ENCODE data around the gene FAM118A.
"Not testable (repeated sequence)": the region's sequence is repeated elsewhere in the genome, so short reads cannot be mapped to it uniquely, and the experiment has no call there.

The FAM118A gene

GRCh38 chr22:45310331-45310976 is 720 bp downstream of the FAM118A start:
- no peak for DNase-seq (ENCODE audit: low spot score)

GRCh38 chr22:45310977-45311531 is 1.3 kb downstream of the FAM118A start:
- no peak for DNase-seq (ENCODE audit: low spot score)

GRCh38 chr22:45312415-45312814 is 2.7 kb downstream of the FAM118A start:
- DNase-seq (ENCODE audit: low spot score): no peak

DNA sequence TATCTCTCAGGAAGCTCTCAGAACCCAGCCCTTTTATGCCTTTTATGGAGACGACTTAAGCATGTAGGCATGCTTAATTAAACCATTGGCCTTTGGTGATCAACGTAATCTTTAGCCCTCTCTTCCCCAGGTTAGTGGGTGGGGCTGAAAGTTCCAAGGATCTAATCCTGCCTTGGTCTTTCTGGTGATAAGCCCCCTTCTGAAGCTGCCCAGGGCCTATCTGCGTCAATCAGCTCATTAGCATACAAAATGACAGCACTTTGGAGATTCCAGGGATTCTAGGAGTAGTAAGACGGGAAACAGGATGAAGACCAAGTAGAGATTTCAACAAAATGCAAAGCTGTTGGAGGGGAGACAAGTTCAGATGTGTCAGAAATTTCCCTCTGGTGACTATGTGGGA is 3.1 kb downstream of the FAM118A start:
- no peak for DNase-seq (ENCODE audit: low spot score)

GRCh38 chr22:45314054-45314721 is 4.5 kb downstream of the FAM118A start:
- no peak for DNase-seq (ENCODE audit: low spot score)

DNA sequence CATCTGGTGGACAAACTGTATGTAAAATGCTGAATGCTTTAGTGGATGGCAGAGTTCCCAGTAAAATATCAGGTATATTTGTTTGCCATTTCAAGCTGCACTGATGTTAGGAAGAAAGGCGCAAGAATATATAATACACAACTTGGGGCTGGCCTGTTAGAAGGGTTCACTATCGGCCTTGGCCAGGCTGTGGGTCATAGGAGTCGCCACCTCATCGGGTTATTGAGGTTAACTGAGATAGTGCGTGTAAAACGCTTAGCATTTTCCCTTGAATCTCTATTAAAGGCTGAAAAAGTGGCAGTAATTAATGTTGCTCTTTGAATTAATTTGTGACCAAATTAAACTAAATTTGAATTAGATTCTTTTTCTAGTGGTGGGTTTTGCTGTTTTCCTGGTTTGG is 5.1 kb downstream of the FAM118A start:
- DNase-seq (ENCODE audit: low spot score): no peak

DNA sequence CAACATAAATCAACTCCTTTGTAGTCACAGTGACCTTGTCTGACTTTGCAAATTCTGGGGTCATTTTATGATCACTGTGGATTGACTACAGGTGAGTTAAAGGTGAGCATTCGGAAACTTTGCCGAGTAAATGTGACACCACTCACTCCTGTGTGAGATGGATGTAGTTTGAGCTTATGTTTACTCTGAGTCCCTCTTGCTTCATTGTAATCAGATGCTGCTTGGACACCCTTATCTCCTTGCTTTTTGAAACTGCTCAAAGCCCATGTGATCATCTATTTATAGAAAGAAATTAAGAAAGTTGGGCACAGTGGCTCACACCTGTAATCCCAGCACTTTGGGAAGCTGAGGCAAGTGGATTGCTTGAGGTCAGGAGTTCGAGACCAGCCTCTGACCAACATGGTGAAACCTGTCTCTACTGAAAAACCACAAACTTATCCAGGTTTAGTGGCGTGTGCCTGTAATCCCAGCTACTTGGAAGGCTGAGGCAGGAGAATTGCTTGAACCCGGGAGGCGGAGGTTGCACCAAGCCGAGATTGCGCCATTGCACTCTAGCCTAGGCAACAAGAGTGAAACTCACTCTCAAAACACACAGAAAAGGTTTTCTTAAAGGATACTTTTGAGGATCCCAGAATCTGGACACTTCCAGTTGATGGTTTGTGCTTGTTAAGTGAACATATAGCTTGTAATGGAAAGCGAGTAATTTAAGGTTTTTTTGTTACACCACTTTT is 7.2 kb downstream of the FAM118A start:
- no peak for DNase-seq (ENCODE audit: low spot score)

DNA sequence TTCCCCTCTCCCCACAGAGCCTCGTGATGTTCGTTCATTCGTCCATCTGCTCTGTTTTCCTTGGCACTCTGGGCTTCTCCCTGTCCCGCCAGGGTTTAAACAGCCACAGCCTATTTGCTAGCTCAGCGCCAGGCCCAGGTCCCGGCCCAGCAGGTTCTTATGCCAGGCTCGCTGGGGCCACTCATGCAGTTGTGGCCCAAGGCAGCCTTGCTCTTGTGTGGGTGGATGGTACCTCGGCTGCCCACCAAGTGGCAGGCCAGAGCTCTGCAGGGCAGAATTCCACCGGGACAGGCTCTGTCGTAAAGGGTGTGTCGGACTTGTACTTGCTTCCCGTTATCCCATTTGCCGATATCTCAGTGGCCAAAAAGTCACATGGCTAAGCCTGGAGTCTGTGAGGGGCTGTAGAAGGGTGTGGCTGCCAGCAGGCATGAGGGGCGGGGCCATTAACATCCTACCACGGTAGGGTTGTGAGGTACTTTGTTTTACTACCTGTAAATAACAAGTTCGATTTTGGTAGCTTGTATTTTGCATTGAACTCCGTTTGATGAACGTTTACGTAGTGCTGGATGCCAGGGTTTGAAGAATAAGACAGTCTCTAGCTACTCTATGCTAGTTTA is 7.9 kb downstream of the FAM118A start:
- no peak for DNase-seq (ENCODE audit: low spot score)

DNA sequence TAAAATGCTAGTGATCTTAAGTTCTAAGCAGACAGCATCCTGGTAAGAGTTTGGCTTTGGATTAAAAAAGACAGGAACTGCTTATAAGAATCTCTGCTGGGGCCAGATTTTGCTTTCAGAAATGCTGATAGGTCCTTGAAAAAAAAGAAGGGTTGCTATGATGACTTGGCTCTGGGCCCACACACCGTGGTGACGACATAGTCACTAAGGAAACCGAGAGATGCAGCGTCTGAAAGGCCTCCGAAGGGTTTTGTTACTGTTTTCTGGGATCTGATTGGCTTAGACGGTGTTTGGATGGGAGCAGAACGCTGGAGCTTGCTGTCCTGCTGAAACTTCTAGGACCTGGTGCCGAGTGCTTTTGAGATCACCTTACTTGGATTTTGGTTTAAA is 8.4 kb downstream of the FAM118A start:
- no peak for DNase-seq (ENCODE audit: low spot score)

- DNase-seq (ENCODE audit: low spot score): no peak
Measured at GRCh38 chr22:45318558-45319323, 9.0 kb downstream of the FAM118A start.

DNA sequence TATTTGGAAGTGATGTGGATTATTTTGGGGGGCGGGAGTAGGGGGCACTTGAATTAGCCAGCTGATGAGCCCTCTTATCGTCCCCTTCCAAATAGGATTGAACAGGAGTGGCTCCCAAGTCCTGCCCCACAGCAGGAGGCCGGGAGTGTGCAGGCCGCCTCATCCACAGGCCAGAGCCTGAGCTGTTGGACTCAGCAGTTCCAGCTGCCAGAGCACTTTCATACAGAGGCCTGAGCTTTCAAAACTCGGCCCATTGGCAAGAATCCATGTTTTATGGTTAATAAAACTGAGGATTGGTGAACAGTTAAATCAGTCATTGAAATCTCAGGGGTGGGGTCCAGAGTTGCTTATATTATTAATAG is 9.6 kb downstream of the FAM118A start:
- DNase-seq (ENCODE audit: low spot score): no peak

- DNase-seq (ENCODE audit: low spot score): no peak
Measured at GRCh38 chr22:45320357-45320976, 10.7 kb downstream of the FAM118A start.

- no peak for DNase-seq (ENCODE audit: low spot score)
Measured at GRCh38 chr22:45321827-45322226, 12.1 kb downstream of the FAM118A start.

DNA sequence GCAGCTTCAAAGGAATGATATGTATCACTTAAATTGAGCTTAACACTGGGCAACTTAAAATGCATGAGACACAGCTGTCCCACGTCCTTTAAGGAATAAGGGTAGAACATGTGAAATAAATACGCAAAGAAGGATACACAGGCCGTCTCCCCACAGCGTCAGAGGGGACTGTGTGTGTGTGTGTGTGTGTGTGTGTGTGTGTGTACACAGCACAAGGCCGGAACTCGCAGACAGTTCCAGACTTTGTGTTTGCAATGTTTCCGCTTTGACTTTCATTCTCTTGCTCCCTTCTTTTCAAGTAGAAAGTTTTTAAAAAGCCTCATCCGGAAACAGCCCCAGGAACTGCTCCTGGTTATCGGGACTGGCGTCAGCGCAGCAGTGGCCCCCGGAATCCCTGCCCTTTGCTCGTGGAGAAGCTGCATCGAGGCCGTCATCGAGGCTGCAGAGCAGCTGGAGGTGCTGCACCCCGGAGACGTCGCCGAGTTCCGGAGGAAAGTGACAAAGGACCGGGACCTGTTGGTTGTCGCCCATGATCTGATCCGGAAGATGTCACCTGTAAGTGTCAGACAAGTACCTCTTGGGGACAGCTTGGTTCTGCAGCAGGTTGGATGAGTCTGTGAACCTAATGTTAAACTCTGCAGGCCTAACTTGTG is 13.3 kb downstream of the FAM118A start:
- DNase-seq (ENCODE audit: low spot score): no peak

DNA sequence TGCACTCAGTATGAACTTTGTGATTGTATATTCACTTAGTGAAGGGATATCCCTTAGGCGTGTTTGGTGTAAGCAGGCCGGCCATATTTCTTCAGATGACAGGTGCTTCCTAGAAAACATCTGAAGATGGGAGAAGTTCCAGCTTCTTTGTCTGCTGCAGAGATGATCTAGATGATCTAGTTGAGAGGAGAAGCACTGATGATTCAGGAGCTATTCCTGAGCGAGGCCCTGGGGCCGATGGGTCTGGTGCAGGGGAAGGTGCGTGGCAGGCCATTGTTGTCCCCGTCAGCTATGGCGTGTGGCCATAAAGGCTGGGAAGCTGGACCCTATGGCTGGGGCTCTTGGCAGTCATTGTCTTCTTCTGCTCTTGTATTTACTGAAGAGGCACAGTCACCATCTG is 14.0 kb downstream of the FAM118A start:
- DNase-seq (ENCODE audit: low spot score): no peak

- no peak for DNase-seq (ENCODE audit: low spot score)
Measured at GRCh38 chr22:45324311-45324711, 14.6 kb downstream of the FAM118A start.

- DNase-seq (ENCODE audit: low spot score): not testable (repeated sequence)
Measured at GRCh38 chr22:45328261-45328660, 18.5 kb downstream of the FAM118A start.

DNA sequence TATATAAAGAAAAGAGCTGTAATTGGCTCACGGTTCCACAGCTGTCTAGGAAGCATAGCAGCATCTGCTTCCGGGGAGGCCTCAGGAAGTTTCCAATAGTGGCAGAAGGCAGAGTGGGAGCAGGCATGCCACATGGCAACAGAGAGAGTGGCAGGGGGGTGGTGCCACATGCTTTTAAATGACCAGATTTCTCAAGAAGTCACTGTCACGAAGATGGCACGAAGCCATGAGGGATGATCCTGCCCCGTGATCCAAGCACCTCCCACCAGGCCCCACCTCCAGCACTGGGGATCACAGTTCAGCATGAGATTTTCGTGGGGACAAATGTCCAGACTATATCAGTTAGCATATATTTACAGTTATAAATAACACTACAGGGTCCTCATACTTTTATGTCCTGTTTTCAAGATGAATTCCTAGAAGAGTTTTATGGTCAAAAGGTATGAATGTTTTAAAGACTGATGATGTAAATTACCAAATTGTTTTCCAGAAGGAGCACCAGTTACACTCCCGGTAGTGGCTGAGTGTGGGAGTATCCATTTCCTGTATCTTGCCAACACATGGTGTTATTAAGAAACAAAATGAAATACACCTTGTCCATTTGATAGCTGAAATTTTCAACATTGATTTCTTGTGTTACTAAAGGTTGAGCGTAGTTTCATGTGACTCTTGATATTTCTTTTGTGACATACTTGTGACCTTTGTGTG is 19.2 kb downstream of the FAM118A start:
- DNase-seq (ENCODE audit: low spot score): no peak

DNA sequence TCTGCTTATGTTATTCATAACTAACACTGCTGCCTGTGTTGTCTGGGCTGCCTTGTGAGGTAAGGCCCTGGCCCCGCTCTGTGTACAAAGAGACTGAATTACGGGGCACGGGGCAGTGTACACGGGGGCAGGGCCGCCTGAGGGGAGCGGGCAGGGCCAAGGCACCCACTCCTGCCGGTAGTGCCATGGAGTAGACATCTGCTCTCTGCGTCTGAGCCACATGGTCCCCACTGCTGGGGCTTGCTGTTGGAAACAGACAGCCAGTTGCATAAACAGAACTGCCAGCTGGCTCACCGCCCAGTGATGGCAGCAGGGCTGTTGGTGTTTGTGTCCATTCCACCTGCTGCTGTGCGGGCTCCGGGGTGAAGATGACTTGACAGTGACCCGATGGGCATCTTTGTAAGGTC is 19.8 kb downstream of the FAM118A start:
- no peak for DNase-seq (ENCODE audit: low spot score)

- no peak for DNase-seq (ENCODE audit: low spot score)
Measured at GRCh38 chr22:45330548-45330947, 20.8 kb downstream of the FAM118A start.
